Measurements from ENCODE around the gene IFRD1. TPM values are rescaled to one million over a fixed set of nuclear protein-coding genes. Genes with fewer than 3 reads are reported as not detected.

The IFRD1 gene
- total RNA-seq = 22.9 and 43.3 TPM in 2 replicates
- 30.8 and 46.2 TPM in 2 replicates for polyA plus RNA-seq

DNA sequence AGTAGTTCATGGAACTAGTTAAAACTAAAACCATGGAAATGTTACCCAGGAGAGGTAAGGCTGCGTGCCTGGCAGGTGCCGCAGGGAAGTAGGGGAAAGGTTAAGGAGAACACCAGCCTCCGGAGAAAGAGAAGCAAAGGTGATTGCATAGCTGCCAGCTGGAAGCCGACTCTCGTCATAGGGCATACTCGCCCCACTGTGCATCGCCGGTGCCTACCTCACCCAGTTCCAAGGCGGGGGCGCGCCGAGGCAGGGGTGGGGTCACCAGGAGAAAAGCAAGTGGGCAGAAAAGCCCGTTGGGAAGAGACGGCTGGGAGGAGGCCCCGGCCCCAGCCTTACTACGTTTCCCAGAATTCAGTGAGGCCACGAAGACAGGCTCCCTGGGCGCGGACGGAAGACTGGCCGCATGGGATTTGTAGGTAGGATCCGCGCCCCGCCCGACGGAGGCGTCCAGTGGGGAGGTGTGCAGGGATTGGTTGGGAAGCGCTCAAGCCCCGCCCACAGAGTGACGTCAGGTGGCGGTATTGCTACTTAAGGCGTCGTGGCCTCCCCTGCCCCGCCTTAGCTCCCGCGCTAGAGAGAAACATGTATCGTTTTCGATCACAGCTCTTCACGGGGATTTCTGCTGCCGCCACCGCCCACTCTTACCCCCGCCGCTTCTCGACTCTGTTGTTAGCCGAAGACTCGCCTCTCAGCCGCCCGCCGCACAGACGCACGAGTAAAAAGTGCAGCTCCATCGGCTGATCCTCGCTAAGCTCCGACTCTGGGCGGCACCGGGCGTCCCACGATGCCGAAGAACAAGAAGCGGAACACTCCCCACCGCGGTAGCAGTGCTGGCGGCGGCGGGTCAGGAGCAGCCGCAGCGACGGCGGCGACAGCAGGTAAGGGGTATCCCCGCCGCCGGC, at the start of gene IFRD1:
TSS of gene IFRD1 (plus strand) at position 559 of the 905 bp plus-strand sequence. CDS start at position 788, 229 bp downstream.
- Histone ChIP-seq H3K27ac (peak within 1 kb of the TSS; percentile 92), H3K4me3 (peak within 1 kb of the TSS; percentile 93)

DNA sequence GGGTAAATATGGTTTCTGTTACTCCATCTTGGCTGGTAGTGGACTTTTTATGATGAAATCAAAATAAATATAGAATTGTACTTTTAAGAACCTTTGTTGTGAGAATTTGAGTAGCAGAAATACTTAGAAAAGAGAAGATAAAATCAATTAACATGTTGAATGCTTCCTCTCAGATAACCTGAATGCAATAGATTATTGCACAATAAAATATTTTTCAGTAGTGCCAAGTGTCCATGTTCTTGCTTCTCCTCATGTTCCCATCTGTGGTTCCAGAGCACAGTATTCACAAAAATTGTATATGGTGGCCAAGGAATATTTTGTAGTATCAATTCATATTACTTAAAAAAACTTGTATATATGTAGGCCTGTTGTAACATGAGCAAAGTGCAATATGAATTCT, 45.9 kb upstream of the IFRD1 start:
- no peaks in the 10 kb centered on the region for H3K4me1 ChIP-seq (ENCODE audit: low read depth)
- TF ChIP-seq, protein P1, sequence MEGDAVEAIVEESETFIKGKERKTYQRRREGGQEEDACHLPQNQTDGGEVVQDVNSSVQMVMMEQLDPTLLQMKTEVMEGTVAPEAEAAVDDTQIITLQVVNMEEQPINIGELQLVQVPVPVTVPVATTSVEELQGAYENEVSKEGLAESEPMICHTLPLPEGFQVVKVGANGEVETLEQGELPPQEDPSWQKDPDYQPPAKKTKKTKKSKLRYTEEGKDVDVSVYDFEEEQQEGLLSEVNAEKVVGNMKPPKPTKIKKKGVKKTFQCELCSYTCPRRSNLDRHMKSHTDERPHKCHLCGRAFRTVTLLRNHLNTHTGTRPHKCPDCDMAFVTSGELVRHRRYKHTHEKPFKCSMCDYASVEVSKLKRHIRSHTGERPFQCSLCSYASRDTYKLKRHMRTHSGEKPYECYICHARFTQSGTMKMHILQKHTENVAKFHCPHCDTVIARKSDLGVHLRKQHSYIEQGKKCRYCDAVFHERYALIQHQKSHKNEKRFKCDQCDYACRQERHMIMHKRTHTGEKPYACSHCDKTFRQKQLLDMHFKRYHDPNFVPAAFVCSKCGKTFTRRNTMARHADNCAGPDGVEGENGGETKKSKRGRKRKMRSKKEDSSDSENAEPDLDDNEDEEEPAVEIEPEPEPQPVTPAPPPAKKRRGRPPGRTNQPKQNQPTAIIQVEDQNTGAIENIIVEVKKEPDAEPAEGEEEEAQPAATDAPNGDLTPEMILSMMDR (IDR thresholded peaks at IDR 0.05; ENCODE audit: low read depth, low read length) = no peak
- no peak overlapping the region for H3K4me3 ChIP-seq
- no peak for DNase-seq (ENCODE audit: low read depth in 1 of 2, low spot score in 1 of 2)
- H3K36me3 ChIP-seq = no peaks in the 10 kb centered on the region
- peaks cover 15% of the 10 kb centered on the region for H3K27me3 ChIP-seq
- H3K27ac ChIP-seq = no peak overlapping the region
- no peaks in the 10 kb centered on the region for H3K9me3 ChIP-seq (ENCODE audit: low read depth)

More for the DNA sequence above, at the start of gene IFRD1:
- peak; percentile 99 for DNase-seq (ENCODE audit: low read depth in 1 of 2, low spot score in 1 of 2)
- Histone ChIP-seq H3K36me3 (no peaks in the 10 kb centered on the region), H3K9me3 (ENCODE audit: low read depth) (no peaks in the 10 kb centered on the region), H3K4me1 (ENCODE audit: low read depth) (peaks cover 7% of the 10 kb centered on the region), H3K27me3 (no peaks in the 10 kb centered on the region)
- TF ChIP-seq, protein P1 (IDR thresholded peaks at IDR 0.05; ENCODE audit: low read depth, low read length) = no peak

DNA sequence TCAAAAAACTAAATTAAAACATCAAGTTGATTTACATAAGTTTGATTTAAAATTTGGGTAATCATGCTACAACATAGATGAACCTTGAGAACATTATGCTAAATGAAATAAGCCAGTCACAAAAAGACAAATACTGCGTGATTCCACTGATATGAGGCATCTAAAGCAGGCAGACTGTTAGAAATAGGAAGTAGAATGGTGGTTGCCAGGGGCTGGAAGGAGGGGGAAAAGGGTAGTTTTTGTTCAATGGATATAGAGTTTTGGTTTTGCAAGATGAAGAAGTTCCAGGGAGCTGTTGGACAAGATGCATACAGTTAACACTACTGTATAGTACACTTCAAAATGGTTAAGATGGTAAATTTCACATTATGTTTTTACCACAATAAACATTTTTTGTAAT, 45.0 kb upstream of the IFRD1 start:
- Histone ChIP-seq H3K27me3 (peaks cover 25% of the 10 kb centered on the region), H3K9me3 (ENCODE audit: low read depth) (no peaks in the 10 kb centered on the region), H3K36me3 (no peaks in the 10 kb centered on the region), H3K27ac (no peak overlapping the region), H3K4me3 (no peak overlapping the region), H3K4me1 (ENCODE audit: low read depth) (no peaks in the 10 kb centered on the region)
- DNase-seq (ENCODE audit: low read depth in 1 of 2, low spot score in 1 of 2) = no peak
- TF ChIP-seq, protein P1 (IDR thresholded peaks at IDR 0.05; ENCODE audit: low read depth, low read length) = no peak

DNA sequence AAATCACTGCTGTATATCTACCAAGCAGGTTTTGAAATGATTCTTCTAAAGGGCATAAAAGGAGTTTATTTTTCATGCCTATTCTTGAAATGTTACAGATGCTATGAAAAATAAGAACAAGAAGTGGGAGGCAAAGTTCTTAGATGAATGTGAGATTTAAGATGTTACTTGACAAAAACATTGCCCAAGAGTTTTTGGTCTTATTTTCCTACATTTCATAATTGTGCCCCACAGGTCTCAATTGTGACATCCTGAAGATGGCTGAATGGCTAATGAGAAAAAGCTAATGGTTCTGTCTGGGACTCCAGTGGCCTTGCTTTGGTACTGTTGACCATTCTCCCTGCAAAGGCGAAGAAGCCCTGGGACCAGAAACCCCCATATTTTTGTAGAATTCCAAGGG, 43.0 kb upstream of the IFRD1 start:
- Histone ChIP-seq H3K27ac (no peak overlapping the region), H3K4me1 (ENCODE audit: low read depth) (no peaks in the 10 kb centered on the region), H3K27me3 (peaks cover 37% of the 10 kb centered on the region), H3K4me3 (no peak overlapping the region), H3K36me3 (no peaks in the 10 kb centered on the region), H3K9me3 (ENCODE audit: low read depth) (no peaks in the 10 kb centered on the region)
- TF ChIP-seq, protein P1 (IDR thresholded peaks at IDR 0.05; ENCODE audit: low read depth, low read length) = no peak
- no peak for DNase-seq (ENCODE audit: low read depth in 1 of 2, low spot score in 1 of 2)

GRCh38 chr7:112410092-112410491, 40.2 kb upstream of the IFRD1 start:
- Histone ChIP-seq H3K4me3 (no peak overlapping the region), H3K4me1 (ENCODE audit: low read depth) (no peaks in the 10 kb centered on the region), H3K27ac (no peak overlapping the region), H3K36me3 (no peaks in the 10 kb centered on the region), H3K9me3 (ENCODE audit: low read depth) (no peaks in the 10 kb centered on the region), H3K27me3 (peaks cover 43% of the 10 kb centered on the region)
- peak in 1 of 2 donors; percentile 42 for DNase-seq (ENCODE audit: low read depth in 1 of 2, low spot score in 1 of 2)
- TF ChIP-seq, protein P1 (IDR thresholded peaks at IDR 0.05; ENCODE audit: low read depth, low read length) = no peak
